WTC11 (cell line): ENCODE data around the gene SEMA4D.

Source experiments
- ATF1 ChIP-seq: sonication (generic); formaldehyde crosslinking; IDR thresholded peaks from 2 replicates; pipeline ENCODE4 v1.8.1; 2023; ENCODE audit warnings: mild to moderate bottlenecking, moderate library complexity, missing genetic modification reagents
- ESRRA ChIP-seq: sonication (generic); formaldehyde crosslinking; IDR thresholded peaks from 2 replicates; pipeline ENCODE4 v1.8.1; 2022; ENCODE audit warnings: mild to moderate bottlenecking, missing genetic modification reagents, borderline replicate concordance
- NR2C2 ChIP-seq: sonication (generic); formaldehyde crosslinking; IDR thresholded peaks from 2 replicates; pipeline ENCODE4 v1.8.0; 2022; ENCODE audit warnings: mild to moderate bottlenecking, missing genetic modification reagents
- SP1 ChIP-seq: sonication (generic); formaldehyde crosslinking; conservative IDR thresholded peaks from 2 replicates; pipeline ENCODE4 v1.8.1; 2022; ENCODE audit warnings: missing genetic modification reagents
- ZNF423 ChIP-seq: fragments of 250-450 bp; sonication (Bioruptor Pico); IDR thresholded peaks from 2 replicates; pipeline ENCODE4 v2.1.2; 2022; ENCODE audit warnings: mild to moderate bottlenecking, moderate library complexity
- TF ChIP-seq, protein P1 (sequence below): fragments of 200-600 bp; IDR thresholded peaks from 2 replicates; pipeline ENCODE4 v1.8.0; 2022; ENCODE audit warnings: antibody characterized with exemption
- TF ChIP-seq, protein P2 (sequence below): sonication (generic); formaldehyde crosslinking; conservative IDR thresholded peaks from 2 replicates; pipeline ENCODE4 v1.8.1; 2023; ENCODE audit warnings: mild to moderate bottlenecking, low read depth, missing genetic modification reagents, moderate library complexity
- TF ChIP-seq, protein P3 (sequence below): sonication (generic); formaldehyde crosslinking; IDR thresholded peaks from 2 replicates; pipeline ENCODE4 v1.8.1; 2023; ENCODE audit warnings: mild to moderate bottlenecking, moderate library complexity, missing genetic modification reagents
- TF ChIP-seq, protein P4 (sequence below): sonication (generic); formaldehyde crosslinking; IDR thresholded peaks from 2 replicates; pipeline ENCODE4 v1.8.1; 2023; ENCODE audit warnings: mild to moderate bottlenecking, missing genetic modification reagents, moderate library complexity
- TF ChIP-seq, protein P5 (sequence below): sonication (generic); formaldehyde crosslinking; IDR thresholded peaks from 2 replicates; pipeline ENCODE4 v1.8.0; 2022; ENCODE audit warnings: missing genetic modification reagents
- TF ChIP-seq, protein P6 (sequence below): sonication (generic); formaldehyde crosslinking; IDR thresholded peaks from 2 replicates; pipeline ENCODE4 v1.8.1; 2023; ENCODE audit warnings: mild to moderate bottlenecking, missing genetic modification reagents
- TF ChIP-seq, protein P7 (sequence below): sonication (generic); formaldehyde crosslinking; IDR thresholded peaks from 2 replicates; pipeline ENCODE4 v1.8.1; 2023; ENCODE audit warnings: mild to moderate bottlenecking, missing genetic modification reagents, borderline replicate concordance

DNA sequence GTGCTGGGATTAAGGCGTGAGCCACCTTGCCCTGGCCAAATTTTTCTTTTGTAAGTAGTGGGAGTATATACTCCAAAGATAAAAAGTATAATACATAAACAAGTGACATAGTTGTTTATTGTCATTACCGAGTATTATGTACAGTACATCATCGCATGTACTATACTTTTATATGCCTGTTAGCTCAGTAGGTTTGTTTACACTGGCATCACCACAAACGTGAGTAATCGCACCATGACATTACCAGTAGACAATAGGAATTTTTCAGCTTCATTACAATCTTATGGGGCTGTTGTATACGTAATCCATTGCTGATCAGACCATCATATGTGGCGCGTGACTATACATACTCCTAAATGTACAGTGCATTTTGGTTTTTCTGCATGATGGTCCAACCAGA, 169.8 kb downstream of the SEMA4D start:
- TF ChIP-seq, protein P1, sequence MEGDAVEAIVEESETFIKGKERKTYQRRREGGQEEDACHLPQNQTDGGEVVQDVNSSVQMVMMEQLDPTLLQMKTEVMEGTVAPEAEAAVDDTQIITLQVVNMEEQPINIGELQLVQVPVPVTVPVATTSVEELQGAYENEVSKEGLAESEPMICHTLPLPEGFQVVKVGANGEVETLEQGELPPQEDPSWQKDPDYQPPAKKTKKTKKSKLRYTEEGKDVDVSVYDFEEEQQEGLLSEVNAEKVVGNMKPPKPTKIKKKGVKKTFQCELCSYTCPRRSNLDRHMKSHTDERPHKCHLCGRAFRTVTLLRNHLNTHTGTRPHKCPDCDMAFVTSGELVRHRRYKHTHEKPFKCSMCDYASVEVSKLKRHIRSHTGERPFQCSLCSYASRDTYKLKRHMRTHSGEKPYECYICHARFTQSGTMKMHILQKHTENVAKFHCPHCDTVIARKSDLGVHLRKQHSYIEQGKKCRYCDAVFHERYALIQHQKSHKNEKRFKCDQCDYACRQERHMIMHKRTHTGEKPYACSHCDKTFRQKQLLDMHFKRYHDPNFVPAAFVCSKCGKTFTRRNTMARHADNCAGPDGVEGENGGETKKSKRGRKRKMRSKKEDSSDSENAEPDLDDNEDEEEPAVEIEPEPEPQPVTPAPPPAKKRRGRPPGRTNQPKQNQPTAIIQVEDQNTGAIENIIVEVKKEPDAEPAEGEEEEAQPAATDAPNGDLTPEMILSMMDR, result no peak
- TF ChIP-seq ZNF423 (CRISPR knock-in tag), result no peak
- no peak for TF ChIP-seq NR2C2 (CRISPR knock-in tag)
- TF ChIP-seq ESRRA (CRISPR knock-in tag), result no peak
- TF ChIP-seq, protein P2, sequence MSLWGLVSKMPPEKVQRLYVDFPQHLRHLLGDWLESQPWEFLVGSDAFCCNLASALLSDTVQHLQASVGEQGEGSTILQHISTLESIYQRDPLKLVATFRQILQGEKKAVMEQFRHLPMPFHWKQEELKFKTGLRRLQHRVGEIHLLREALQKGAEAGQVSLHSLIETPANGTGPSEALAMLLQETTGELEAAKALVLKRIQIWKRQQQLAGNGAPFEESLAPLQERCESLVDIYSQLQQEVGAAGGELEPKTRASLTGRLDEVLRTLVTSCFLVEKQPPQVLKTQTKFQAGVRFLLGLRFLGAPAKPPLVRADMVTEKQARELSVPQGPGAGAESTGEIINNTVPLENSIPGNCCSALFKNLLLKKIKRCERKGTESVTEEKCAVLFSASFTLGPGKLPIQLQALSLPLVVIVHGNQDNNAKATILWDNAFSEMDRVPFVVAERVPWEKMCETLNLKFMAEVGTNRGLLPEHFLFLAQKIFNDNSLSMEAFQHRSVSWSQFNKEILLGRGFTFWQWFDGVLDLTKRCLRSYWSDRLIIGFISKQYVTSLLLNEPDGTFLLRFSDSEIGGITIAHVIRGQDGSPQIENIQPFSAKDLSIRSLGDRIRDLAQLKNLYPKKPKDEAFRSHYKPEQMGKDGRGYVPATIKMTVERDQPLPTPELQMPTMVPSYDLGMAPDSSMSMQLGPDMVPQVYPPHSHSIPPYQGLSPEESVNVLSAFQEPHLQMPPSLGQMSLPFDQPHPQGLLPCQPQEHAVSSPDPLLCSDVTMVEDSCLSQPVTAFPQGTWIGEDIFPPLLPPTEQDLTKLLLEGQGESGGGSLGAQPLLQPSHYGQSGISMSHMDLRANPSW (CRISPR knock-in tag), result no peak
- TF ChIP-seq, protein P3, sequence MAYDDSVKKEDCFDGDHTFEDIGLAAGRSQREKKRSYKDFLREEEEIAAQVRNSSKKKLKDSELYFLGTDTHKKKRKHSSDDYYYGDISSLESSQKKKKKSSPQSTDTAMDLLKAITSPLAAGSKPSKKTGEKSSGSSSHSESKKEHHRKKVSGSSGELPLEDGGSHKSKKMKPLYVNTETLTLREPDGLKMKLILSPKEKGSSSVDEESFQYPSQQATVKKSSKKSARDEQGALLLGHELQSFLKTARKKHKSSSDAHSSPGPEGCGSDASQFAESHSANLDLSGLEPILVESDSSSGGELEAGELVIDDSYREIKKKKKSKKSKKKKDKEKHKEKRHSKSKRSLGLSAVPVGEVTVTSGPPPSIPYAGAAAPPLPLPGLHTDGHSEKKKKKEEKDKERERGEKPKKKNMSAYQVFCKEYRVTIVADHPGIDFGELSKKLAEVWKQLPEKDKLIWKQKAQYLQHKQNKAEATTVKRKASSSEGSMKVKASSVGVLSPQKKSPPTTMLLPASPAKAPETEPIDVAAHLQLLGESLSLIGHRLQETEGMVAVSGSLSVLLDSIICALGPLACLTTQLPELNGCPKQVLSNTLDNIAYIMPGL (CRISPR knock-in tag), result no peak
- TF ChIP-seq, protein P4, sequence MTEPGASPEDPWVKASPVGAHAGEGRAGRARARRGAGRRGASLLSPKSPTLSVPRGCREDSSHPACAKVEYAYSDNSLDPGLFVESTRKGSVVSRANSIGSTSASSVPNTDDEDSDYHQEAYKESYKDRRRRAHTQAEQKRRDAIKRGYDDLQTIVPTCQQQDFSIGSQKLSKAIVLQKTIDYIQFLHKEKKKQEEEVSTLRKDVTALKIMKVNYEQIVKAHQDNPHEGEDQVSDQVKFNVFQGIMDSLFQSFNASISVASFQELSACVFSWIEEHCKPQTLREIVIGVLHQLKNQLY (CRISPR knock-in tag), result no peak
- TF ChIP-seq, protein P5, sequence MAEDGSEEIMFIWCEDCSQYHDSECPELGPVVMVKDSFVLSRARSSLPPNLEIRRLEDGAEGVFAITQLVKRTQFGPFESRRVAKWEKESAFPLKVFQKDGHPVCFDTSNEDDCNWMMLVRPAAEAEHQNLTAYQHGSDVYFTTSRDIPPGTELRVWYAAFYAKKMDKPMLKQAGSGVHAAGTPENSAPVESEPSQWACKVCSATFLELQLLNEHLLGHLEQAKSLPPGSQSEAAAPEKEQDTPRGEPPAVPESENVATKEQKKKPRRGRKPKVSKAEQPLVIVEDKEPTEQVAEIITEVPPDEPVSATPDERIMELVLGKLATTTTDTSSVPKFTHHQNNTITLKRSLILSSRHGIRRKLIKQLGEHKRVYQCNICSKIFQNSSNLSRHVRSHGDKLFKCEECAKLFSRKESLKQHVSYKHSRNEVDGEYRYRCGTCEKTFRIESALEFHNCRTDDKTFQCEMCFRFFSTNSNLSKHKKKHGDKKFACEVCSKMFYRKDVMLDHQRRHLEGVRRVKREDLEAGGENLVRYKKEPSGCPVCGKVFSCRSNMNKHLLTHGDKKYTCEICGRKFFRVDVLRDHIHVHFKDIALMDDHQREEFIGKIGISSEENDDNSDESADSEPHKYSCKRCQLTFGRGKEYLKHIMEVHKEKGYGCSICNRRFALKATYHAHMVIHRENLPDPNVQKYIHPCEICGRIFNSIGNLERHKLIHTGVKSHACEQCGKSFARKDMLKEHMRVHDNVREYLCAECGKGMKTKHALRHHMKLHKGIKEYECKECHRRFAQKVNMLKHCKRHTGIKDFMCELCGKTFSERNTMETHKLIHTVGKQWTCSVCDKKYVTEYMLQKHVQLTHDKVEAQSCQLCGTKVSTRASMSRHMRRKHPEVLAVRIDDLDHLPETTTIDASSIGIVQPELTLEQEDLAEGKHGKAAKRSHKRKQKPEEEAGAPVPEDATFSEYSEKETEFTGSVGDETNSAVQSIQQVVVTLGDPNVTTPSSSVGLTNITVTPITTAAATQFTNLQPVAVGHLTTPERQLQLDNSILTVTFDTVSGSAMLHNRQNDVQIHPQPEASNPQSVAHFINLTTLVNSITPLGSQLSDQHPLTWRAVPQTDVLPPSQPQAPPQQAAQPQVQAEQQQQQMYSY (CRISPR knock-in tag), result no peak
- no peak for TF ChIP-seq SP1 (CRISPR knock-in tag)
- TF ChIP-seq, protein P6, sequence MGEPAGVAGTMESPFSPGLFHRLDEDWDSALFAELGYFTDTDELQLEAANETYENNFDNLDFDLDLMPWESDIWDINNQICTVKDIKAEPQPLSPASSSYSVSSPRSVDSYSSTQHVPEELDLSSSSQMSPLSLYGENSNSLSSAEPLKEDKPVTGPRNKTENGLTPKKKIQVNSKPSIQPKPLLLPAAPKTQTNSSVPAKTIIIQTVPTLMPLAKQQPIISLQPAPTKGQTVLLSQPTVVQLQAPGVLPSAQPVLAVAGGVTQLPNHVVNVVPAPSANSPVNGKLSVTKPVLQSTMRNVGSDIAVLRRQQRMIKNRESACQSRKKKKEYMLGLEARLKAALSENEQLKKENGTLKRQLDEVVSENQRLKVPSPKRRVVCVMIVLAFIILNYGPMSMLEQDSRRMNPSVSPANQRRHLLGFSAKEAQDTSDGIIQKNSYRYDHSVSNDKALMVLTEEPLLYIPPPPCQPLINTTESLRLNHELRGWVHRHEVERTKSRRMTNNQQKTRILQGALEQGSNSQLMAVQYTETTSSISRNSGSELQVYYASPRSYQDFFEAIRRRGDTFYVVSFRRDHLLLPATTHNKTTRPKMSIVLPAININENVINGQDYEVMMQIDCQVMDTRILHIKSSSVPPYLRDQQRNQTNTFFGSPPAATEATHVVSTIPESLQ (CRISPR knock-in tag), result no peak
- TF ChIP-seq, protein P7, sequence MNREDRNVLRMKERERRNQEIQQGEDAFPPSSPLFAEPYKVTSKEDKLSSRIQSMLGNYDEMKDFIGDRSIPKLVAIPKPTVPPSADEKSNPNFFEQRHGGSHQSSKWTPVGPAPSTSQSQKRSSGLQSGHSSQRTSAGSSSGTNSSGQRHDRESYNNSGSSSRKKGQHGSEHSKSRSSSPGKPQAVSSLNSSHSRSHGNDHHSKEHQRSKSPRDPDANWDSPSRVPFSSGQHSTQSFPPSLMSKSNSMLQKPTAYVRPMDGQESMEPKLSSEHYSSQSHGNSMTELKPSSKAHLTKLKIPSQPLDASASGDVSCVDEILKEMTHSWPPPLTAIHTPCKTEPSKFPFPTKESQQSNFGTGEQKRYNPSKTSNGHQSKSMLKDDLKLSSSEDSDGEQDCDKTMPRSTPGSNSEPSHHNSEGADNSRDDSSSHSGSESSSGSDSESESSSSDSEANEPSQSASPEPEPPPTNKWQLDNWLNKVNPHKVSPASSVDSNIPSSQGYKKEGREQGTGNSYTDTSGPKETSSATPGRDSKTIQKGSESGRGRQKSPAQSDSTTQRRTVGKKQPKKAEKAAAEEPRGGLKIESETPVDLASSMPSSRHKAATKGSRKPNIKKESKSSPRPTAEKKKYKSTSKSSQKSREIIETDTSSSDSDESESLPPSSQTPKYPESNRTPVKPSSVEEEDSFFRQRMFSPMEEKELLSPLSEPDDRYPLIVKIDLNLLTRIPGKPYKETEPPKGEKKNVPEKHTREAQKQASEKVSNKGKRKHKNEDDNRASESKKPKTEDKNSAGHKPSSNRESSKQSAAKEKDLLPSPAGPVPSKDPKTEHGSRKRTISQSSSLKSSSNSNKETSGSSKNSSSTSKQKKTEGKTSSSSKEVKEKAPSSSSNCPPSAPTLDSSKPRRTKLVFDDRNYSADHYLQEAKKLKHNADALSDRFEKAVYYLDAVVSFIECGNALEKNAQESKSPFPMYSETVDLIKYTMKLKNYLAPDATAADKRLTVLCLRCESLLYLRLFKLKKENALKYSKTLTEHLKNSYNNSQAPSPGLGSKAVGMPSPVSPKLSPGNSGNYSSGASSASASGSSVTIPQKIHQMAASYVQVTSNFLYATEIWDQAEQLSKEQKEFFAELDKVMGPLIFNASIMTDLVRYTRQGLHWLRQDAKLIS (CRISPR knock-in tag), result no peak
- TF ChIP-seq ATF1 (CRISPR knock-in tag), result no peak
